Progenitor cell of endocrine pancreas (in vitro differentiated cells): ENCODE data around the gene PPP3CA. TPM values are rescaled to one million over a fixed set of nuclear protein-coding genes. Genes with fewer than 3 reads are reported as not detected.

Experiments used
- DNase-seq: peaks from one replicate; pipeline ENCODE4 v3.0.0; 2021; ENCODE audit warnings: low spot score; ENCODE audit not compliant: unreplicated experiment
- H3K27ac Mint-ChIP-seq: 2 replicates; pipeline ENCODE4 v1.8.0; 2021; ENCODE audit warnings: mild to moderate bottlenecking, moderate library complexity, mixed read lengths
- H3K27me3 Mint-ChIP-seq: 2 replicates; pipeline ENCODE4 v1.8.0; 2021; ENCODE audit warnings: mixed read lengths
- H3K36me3 Mint-ChIP-seq: 2 replicates; pipeline ENCODE4 v1.8.0; 2022; ENCODE audit warnings: mixed read lengths; ENCODE audit not compliant: insufficient read depth
- H3K4me1 Mint-ChIP-seq: 2 replicates; pipeline ENCODE4 v1.8.0; 2021; ENCODE audit warnings: low read depth, mixed read lengths
- H3K4me3 Mint-ChIP-seq: 2 replicates; pipeline ENCODE4 v1.8.0; 2021; ENCODE audit warnings: low read depth, mild to moderate bottlenecking, moderate library complexity, mixed read lengths
- H3K9me3 Mint-ChIP-seq: 2 replicates; pipeline ENCODE4 v1.8.0; 2021; ENCODE audit warnings: low read depth, mixed read lengths
- total RNA-seq: library from RNA; stranded (reverse); gene quantifications from 2 replicates; pipeline ENCODE4 v1.2.1, GENCODE V29; 2021
- TF ChIP-seq, protein P1 (sequence below): fragments of 200-600 bp; sonication (generic); IDR thresholded peaks from one replicate; pipeline ENCODE4 v1.5.0; 2021; ENCODE audit warnings: antibody characterized with exemption, mild to moderate bottlenecking; ENCODE audit not compliant: unreplicated experiment

The PPP3CA gene
- total RNA-seq, 1 donor from 2014 or later: 22.5 TPM

- TF ChIP-seq, protein P1, sequence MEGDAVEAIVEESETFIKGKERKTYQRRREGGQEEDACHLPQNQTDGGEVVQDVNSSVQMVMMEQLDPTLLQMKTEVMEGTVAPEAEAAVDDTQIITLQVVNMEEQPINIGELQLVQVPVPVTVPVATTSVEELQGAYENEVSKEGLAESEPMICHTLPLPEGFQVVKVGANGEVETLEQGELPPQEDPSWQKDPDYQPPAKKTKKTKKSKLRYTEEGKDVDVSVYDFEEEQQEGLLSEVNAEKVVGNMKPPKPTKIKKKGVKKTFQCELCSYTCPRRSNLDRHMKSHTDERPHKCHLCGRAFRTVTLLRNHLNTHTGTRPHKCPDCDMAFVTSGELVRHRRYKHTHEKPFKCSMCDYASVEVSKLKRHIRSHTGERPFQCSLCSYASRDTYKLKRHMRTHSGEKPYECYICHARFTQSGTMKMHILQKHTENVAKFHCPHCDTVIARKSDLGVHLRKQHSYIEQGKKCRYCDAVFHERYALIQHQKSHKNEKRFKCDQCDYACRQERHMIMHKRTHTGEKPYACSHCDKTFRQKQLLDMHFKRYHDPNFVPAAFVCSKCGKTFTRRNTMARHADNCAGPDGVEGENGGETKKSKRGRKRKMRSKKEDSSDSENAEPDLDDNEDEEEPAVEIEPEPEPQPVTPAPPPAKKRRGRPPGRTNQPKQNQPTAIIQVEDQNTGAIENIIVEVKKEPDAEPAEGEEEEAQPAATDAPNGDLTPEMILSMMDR: no peak
- Mint-ChIP-seq H3K27me3 (no peaks in the 10 kb centered on the region), H3K9me3 (peaks cover 3% of the 10 kb centered on the region), H3K36me3 (no peaks in the 10 kb centered on the region), H3K27ac (no peak overlapping the region), H3K4me3 (no peak overlapping the region), H3K4me1 (peaks cover 6% of the 10 kb centered on the region)
- DNase-seq: no peak
Measured at GRCh38 chr4:101230801-101231426, 116.4 kb downstream of the PPP3CA start.

DNA sequence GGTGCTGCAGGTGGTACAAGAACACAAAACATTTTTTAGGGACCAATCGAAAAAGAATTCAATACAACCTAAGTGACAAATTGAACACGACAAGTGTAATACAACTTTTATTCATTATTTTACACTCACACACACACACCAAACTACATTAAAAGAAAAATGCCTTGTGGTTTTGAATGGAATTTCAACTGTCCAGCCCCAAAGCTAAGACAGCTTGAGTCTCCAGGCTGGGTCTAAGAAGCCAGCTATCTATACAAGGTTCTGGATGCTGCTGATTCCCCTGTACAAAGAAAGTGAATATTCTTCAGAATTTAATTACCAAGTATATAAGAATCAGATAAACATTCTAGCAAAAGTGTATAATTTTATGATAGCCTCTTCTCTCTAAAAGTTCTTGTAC, 118.2 kb downstream of the PPP3CA start:
- no peak overlapping the region for H3K4me3 Mint-ChIP-seq
- no peak for DNase-seq
- peaks cover 14% of the 10 kb centered on the region for H3K4me1 Mint-ChIP-seq
- H3K36me3 Mint-ChIP-seq: no peaks in the 10 kb centered on the region
- H3K9me3 Mint-ChIP-seq: peaks cover 3% of the 10 kb centered on the region
- TF ChIP-seq, protein P1: no peak
- no peaks in the 10 kb centered on the region for H3K27me3 Mint-ChIP-seq
- no peak overlapping the region for H3K27ac Mint-ChIP-seq

DNA sequence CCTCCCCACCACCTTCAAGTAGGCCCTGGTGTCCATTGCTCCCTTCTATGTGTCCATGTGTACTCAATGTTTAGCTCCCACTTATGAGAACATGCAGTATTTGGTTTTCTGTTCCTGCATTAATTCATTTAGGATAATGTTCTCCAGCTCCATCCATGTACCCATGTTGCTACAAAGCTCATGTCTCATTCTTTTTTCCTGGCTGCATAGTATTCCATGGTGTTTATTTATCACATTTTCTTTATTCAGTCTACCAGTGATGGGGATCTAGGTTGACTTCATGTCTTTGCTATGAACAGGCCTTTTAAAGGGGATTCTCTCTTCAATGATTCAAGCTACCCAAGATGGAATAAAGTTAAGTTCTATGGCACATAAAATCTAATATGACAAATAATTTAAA, 119.6 kb downstream of the PPP3CA start:
- H3K4me3 Mint-ChIP-seq: no peak overlapping the region
- no peaks in the 10 kb centered on the region for H3K27me3 Mint-ChIP-seq
- TF ChIP-seq, protein P1: no peak
- peaks cover 22% of the 10 kb centered on the region for H3K4me1 Mint-ChIP-seq
- peaks cover 3% of the 10 kb centered on the region for H3K9me3 Mint-ChIP-seq
- H3K36me3 Mint-ChIP-seq: no peaks in the 10 kb centered on the region
- no peak for DNase-seq
- H3K27ac Mint-ChIP-seq: no peak overlapping the region

DNA sequence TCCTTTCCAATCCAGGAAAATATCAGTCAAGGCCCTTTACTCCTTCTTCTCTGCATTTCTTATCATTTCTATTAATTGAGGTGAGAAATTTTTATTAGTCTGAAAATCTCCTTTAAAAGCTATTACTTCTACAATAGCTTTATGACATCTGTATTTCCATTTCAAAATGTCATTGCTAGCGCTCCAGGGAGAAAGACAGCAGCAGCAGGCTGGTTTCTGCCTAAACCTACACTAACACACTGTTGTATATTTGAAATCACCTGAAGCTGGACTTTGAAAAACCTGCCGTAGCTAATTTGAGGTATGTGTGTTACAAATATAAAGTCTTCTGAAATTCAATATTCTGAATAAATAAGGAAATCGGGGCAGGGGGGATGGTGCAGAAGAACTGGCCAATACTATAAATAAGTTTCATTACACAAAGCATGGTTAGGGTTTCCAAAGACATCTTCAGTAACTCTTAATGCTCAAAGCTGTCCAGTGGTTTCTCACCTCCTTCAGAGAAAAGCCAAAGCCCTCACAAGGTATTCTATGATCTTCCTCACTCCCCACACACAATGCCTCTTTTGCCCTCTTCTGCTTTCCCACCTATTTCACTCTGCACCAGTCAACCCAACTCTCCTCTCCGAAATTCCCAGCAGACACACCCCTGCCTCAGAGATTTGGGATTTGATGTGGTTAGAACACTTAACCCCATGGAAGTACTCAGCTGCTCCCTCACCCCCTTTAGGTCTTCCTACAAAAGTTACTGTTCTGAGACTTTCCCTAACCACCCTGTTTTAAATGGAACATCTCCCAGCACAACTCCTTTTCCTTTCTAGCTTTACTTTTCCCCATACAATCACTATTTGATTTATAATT, 122.7 kb downstream of the PPP3CA start:
- Mint-ChIP-seq H3K36me3 (no peaks in the 10 kb centered on the region), H3K27ac (peak overlapping the region; percentile 51), H3K9me3 (peaks cover 3% of the 10 kb centered on the region), H3K4me3 (no peak overlapping the region), H3K4me1 (peaks cover 32% of the 10 kb centered on the region), H3K27me3 (no peaks in the 10 kb centered on the region)
- TF ChIP-seq, protein P1: no peak
- no peak for DNase-seq

DNA sequence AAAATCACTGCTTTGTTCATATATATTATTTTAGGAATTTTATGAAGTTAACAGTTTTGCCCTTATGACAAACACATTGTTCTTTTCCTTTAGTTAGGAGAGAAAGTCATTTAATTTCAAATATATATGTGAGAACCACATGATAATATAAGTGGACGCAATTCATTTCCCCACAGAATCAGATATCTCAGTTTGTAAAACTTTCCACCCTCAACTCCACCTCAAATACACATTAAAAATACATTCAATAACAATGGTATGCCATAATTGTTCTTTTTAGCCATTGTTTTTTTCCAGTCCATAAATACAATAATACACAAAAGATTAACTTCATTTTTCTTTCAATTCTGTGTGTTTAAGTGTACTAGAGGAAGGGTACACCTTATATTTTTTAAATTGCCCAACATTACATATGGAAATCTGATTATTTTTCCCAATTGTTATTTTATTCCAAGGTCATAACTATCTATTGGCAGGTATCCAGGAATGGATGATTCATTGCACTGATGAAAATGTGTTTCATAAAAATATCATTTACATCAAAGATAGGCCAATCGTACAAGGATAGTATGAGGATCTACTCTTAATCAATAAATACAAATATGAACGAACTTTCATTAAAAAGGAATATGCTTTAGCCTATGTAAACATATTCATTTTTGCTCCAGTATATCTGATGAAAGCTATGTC, 125.0 kb downstream of the PPP3CA start:
- peaks cover 42% of the 10 kb centered on the region for H3K4me1 Mint-ChIP-seq
- DNase-seq: no peak
- TF ChIP-seq, protein P1: no peak
- no peaks in the 10 kb centered on the region for H3K36me3 Mint-ChIP-seq
- no peak overlapping the region for H3K27ac Mint-ChIP-seq
- H3K9me3 Mint-ChIP-seq: no peaks in the 10 kb centered on the region
- no peak overlapping the region for H3K4me3 Mint-ChIP-seq
- no peaks in the 10 kb centered on the region for H3K27me3 Mint-ChIP-seq
